GM21825 (cell line): ENCODE data around the gene ANKRD11.
"Not testable (repeated sequence)": the region's sequence is repeated elsewhere in the genome, so short reads cannot be mapped to it uniquely, and the experiment has no call there.

ENCODE experiments used
- ATAC-seq: cut with Tn5 transposase; IDR thresholded peaks from one replicate; pipeline ENCODE4 v1.9.1; 2021; ENCODE audit warnings: mild to moderate bottlenecking, moderate library complexity; ENCODE audit not compliant: unreplicated experiment

Gene ANKRD11

DNA sequence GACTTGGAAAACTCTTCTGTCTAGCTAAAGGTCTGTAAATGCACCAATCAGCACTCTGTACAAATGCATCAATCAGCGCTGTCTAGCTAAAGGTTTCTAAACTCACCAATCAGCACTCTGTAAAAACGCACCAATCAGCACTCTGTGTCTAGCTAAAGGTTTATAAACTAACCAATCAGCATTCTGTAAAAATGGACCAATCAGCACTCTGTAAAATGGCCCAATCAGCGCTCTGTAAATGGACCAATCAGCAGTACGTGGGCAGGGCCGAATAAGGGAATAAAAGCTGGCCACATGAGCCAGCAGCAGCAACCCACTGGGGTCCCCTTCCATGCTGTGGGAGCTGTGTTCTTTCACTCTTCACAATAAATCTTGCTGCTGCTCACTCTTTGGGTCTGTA, 55.3 kb downstream of the ANKRD11 start:
- ATAC-seq, result not testable (repeated sequence)

DNA sequence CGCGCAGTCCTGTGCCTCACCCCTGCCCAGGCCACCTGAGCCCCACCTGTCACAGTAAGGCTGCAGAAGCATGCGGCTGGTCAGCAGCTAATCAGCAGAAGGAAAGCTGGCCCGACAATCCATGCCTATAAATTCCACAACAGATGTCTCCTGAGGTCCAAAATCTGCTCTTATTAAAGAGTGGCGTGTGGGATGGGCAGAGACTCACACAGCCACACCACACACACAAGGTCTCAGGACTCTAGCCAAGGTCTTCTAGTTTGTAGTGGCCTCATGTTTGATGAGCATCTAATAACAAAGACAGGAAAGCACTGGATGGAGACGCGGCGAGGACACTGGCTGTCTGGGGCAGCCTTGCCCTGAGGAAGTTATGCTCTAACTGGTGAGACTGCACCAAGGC, 55.9 kb downstream of the ANKRD11 start:
- ATAC-seq, result no peak

DNA sequence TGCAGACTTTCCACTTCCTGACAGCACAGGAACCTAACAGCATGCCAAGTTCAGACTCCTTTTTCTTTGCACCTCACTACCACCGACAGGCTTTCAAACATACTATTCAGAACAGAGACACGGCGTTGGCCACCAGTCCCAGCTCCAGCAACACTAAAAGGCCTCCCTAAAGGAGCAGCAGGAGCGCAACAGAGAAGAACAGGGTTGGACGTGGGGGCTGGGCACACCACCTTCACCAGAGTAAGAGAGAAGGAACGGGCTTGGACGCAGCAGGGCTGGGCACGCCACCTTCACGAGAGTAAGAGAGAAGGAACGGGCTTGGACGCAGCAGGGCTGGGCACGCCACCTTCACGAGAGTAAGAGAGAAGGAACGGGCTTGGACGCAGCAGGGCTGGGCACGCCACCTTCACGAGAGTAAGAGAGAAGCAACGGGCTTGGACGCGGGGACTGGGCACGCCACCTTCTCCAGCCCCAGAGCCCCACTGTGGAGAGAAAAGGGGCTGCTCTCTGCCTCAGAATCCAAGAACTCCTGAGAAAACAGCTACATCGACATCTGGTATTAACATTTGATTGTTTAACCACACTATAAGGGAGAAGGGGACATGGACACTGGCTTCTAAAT, 56.9 kb downstream of the ANKRD11 start:
- not testable (repeated sequence) for ATAC-seq

DNA sequence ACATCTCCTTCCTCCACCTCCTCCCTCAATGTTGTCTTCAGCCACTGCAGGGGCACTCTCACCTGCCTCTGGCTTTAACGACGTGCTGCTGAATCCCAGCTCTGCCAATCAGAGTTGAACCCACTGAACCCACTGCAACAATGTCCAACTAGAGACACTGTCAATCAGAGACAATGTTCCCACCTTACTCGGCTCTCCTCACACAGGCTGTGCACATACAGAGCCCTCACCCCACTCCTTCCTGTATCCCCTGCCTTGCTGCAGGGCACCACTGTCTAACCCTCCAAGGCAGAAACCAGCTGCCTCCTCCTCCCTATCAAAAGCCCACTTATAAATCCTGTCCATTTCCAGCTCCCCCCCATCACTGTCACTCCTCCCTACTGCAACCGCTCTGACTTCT, 58.7 kb downstream of the ANKRD11 start:
- no peak for ATAC-seq

- no peak for ATAC-seq
Observed at GRCh38 chr16:89431158-89431584, 59.2 kb downstream of the ANKRD11 start.

GRCh38 chr16:89430436-89431157, 59.8 kb downstream of the ANKRD11 start:
- no peak for ATAC-seq

DNA sequence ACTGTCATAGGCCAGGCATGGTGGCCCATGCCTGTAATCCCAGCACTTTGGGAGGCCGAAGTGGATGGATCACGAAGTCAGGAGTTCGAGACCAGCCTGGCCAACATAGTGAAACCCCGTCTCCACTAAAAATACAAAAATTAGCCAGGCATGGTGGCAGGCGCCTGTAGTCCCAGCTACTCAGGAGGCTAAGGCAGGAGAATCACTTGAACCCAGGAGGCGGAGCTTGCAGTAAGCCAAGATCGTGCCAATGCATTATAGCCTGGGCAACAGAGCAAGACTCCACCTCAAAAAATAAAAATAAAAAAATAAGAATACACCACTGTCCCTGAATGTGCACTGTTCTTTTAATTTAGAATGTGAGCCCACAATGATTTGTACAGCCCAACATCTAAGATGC, 61.8 kb downstream of the ANKRD11 start:
- not testable (repeated sequence) for ATAC-seq

DNA sequence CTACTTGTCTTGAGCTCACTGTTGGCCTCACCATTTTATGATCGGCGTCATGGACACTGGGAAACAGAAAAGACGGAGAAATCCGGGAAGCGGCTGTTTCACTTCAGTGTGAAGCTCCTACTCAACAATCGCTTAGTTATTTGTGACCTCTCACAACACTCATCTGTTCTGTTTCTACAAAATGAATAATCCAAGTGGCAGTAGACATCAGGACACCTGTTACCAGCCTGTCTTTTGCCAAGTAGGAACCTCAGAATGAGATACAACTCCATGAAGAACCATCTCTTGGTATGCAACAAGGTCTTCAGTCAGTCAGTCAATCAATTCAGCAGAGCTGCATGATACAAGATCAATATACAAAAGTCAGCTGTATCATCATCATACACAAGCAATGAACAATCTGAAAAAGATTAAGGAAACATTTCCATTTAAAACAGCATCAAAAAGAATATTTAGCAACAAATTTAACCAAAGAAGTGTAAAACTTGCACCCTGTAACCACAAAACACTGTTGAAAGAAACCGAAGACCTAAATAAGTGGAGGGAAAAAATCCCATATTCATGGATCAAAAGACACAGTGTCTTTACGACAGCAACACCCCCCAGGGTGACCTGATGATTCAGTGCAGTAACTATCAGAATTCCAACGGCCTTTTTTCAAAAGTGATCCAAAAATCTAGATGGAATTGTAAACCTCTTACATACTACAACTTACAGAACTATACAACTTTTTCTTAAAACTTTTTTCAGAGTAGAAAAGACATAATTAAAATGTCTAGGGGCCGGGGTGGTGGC, 63.4 kb downstream of the ANKRD11 start:
- ATAC-seq, result no peak

DNA sequence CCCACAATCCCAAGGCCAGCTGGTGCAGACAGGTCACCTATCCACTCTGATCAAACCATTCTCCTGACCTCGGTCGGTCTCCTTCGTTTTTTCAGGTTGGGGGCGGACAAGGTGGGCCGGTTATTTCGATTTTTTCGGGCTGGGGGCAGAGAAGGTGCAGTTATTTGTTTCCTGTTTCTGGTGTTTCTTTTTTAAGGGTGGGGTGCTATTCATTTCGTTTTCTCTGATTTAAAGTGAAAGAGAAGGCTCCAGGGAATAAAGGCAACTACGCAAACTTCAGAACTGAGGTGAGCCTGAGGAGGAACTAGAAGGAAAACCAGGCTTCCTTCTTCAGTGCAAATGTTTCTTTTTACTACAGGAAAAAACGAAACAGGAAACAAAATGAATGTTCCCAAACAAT, 64.8 kb downstream of the ANKRD11 start:
- no peak for ATAC-seq

DNA sequence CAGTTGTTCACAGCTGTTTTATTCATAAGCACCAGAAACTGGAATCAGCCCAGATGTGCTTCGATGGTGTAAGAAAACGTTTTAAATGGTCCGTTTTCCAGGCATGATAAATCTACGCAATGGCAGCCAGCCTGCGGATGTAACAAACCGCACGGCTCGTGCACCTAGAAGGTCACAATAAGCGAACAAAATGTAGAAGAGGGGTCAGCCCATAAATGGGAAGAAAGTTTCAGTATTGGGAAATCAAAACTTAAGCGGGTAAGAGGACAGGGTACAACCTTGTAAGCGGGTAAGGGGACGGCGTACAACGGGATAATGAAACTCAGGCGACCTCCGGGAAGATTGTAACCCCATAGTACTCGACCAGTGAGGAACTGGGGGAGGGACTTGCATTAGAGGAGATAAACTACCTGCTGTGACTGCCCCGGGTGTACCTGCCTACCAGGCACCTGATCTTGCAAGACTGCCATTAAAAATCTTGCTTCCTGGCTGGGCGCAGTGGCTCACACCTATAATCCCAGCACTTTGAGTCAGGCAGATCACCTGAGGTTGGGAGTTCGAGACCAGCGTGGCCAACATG, 66.6 kb downstream of the ANKRD11 start:
- no peak for ATAC-seq

GRCh38 chr16:89422905-89423630, 67.3 kb downstream of the ANKRD11 start:
- peak; percentile 73 for ATAC-seq

- peak; percentile 50 for ATAC-seq
Observed at GRCh38 chr16:89422527-89422904, 67.8 kb downstream of the ANKRD11 start.

GRCh38 chr16:89421300-89421699, 69.1 kb downstream of the ANKRD11 start:
- ATAC-seq, result not testable (repeated sequence)

DNA sequence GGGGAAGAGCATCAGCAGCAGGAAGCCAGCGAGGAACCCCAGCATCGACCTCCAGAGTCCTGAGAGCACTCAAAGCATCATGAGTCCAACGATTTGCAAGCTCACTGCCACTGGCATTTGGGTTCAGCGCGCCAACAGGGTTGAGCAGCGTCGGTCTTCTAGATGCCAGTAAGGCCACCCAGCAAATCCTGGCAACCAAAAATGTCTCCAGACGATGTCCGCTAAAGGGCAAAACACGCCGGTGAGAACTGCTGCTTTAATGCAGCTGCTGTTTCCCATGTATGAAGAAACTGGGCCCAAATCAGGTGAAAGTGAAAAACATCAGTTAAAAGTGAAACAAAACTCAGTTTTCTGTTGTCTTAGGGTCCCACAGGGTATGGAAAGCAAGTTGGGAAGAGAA, 70.2 kb downstream of the ANKRD11 start:
- no peak for ATAC-seq

- ATAC-seq, result no peak
Observed at GRCh38 chr16:89418352-89418751, 72.0 kb downstream of the ANKRD11 start.

DNA sequence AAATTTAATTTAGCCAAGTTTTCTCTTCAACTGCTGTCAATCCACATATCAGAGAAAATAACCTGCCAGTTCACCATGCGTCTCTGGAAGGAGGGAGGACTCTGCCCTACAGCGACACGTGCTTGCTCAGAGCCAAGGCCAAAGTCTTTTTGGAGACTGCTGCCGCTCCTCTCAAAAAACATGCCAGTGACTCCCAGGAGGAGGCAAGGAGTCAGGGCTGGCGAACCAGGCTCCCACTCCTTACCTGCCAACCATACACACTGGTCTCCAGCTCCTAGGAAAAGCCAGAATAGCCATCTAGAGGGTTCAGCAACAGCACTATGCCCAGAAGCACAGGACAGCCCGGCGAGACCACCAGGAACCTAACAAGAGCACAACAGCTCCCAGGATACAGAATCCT, 73.0 kb downstream of the ANKRD11 start:
- ATAC-seq, result no peak

DNA sequence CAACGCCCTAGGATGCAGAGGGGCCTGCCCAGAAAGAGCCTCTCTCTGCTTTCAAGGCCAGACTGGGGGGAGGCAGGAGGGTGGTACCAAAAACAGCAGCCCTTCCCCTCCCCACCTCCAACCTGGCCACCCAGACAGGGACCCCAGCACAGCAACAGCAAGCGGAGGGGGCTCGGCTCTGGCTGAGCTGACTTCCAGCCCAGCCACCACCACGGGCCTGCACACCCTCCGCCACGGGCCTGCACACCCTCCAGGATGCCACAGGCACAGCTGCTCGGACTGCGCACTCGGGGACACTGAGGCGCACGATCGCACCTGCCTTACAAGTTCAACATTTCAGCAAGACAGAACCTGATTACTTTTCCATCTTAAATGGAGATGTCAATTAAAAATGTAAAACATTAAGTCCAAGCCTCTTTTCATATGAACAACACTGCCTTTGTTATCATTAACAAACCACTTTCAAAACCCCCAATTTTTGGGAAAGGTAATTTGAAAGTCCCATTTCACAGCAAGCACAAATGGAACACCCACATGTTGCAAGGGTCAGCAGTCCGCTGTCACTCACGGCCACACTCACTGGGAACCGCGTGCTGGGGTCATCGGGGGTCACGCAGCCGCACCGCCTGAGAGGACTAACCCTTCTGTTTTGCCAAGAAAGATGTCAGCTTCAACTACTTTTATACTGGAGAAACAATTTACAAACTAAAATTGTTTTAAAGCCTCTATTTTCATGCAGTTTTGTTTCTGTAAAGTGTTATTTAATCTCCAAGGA, 76.4 kb downstream of the ANKRD11 start:
- no peak for ATAC-seq

- ATAC-seq, result no peak
Observed at GRCh38 chr16:89412811-89413210, 77.5 kb downstream of the ANKRD11 start.

DNA sequence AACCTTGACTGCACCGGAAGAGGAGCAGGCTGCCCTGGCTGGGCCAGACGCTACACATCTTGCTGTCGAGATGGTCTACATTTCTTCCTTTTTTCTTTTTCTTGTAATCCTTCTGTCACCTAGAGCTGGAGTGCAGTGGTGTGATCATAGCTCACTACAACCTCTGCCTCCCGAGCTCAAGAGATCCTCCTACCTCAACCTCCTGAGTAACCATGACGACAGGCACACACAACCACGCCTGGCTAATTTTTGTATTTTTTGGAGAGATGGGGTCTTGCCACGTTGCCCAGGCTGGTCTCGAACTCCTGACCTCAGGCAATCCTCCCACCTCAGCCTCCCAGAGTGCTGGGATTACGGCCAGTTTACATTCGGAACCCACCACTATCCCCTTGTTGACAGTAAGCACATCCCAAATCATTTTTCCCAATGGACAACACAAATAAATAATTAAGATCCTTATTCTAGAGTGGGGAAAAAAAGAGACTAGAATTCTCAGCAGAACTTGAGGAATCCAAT, 79.0 kb downstream of the ANKRD11 start:
- ATAC-seq, result no peak

DNA sequence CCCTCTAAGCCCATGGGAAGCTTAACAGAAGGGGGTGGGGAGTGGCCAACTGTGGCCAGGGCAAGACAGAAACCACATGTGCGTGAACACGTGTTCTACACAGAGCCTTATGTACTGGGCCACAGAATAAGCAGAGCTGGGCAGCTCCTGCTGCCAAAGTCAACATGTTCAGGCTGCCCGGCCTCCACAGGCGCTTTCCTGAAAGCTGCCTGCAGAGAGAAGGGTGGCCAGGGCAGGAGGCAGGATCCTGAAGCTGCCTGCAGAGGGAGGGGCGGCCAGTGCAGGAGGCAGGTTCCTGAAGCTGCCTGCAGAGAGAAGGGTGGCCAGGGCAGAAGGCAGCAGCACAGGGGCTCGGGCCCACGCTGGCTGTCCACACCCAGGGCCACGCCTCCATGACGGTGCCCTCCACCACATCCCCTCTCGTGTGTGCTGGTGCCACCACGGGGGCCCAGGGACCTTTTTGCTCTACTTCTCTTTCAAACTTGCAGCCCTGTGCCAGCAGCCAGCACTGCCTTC, 79.5 kb downstream of the ANKRD11 start:
- no peak for ATAC-seq
